HepG2 (cell line): ENCODE measurements around the gene ITIH3. TPM values are rescaled to one million over a fixed set of nuclear protein-coding genes. Genes with fewer than 3 reads are reported as not detected.

ENCODE experiments used
- ARID2 ChIP-seq: sonication (generic); formaldehyde crosslinking; IDR thresholded peaks from 2 replicates; pipeline ENCODE4 v1.8.1; 2022; ENCODE audit warnings: mild to moderate bottlenecking, missing genetic modification reagents, borderline replicate concordance
- ATM ChIP-seq: fragments of 450-650 bp; IDR thresholded peaks from 2 replicates; pipeline ENCODE4 v1.7.1; 2017; ENCODE audit warnings: mild to moderate bottlenecking, borderline replicate concordance
- FOXC1 ChIP-seq: sonication (generic); formaldehyde crosslinking; IDR thresholded peaks from 2 replicates; pipeline ENCODE4 v1.8.0; 2022; ENCODE audit warnings: mild to moderate bottlenecking, missing genetic modification reagents, borderline replicate concordance
- FOXO1 ChIP-seq: sonication (generic); formaldehyde crosslinking; IDR thresholded peaks from 2 replicates; pipeline ENCODE4 v1.4.0; 2020; ENCODE audit warnings: missing genetic modification reagents
- MED1 ChIP-seq: sonication (generic); formaldehyde crosslinking; IDR thresholded peaks from 2 replicates; pipeline ENCODE4 v1.4.0; 2020; ENCODE audit warnings: missing genetic modification reagents
- NFE2 ChIP-seq: sonication (generic); formaldehyde crosslinking; IDR thresholded peaks from 2 replicates; pipeline ENCODE4 v1.4.0; 2020; ENCODE audit warnings: missing genetic modification reagents
- NFRKB ChIP-seq: fragments of 450-650 bp; IDR thresholded peaks from 2 replicates; pipeline ENCODE4 v1.6.1; 2017
- NONO ChIP-seq, 2 experiments: fragments of 450-650 bp in 1 of 2; sonication (generic) in 1 of 2; formaldehyde crosslinking in 1 of 2; IDR thresholded peaks in 1 of 2; conservative IDR thresholded peaks in 1 of 2; 2 replicates each; pipeline versions ENCODE4 v1.6.1 to v1.8.0; 2017 to 2022; ENCODE audit warnings: mild to moderate bottlenecking in 1 of 2, missing genetic modification reagents in 1 of 2, moderate library complexity in 1 of 2
- NR2F1 ChIP-seq, 2 experiments: fragments of 450-650 bp in 1 of 2; formaldehyde crosslinking in 1 of 2; IDR thresholded peaks; 2 replicates each; pipeline versions ENCODE4 v1.5.0 to v1.6.1; 2016 to 2020; ENCODE audit warnings: mild to moderate bottlenecking in 1 of 2, missing compliant biosample characterization in 1 of 2, missing genetic modification reagents in 1 of 2, moderate library complexity in 1 of 2
- RAD21 ChIP-seq: fragments of 450-650 bp; formaldehyde crosslinking; IDR thresholded peaks from 2 replicates; pipeline ENCODE4 v1.5.0; 2020; ENCODE audit warnings: mild to moderate bottlenecking
- RBAK ChIP-seq: sonication (generic); formaldehyde crosslinking; IDR thresholded peaks from 2 replicates; pipeline ENCODE4 v1.5.1; 2020; ENCODE audit warnings: mild to moderate bottlenecking, missing genetic modification reagents
- RFX3 ChIP-seq: IDR thresholded peaks from 2 replicates; pipeline ENCODE4 v1.6.1; 2016; ENCODE audit warnings: missing biosample characterization, missing genetic modification reagents
- RFX5 ChIP-seq: IDR thresholded peaks from 2 replicates; pipeline ENCODE4 v1.6.1; 2011; ENCODE audit warnings: low read depth, low read length, improper control_type of control experiment
- SIN3A ChIP-seq: IDR thresholded peaks from 2 replicates; pipeline ENCODE4 v1.6.1; 2011; ENCODE audit warnings: low read depth, mild to moderate bottlenecking, control low read depth, low read length, borderline replicate concordance
- SRSF9 ChIP-seq: fragments of 200-400 bp; formaldehyde crosslinking; IDR thresholded peaks from 2 replicates; pipeline ENCODE4 v1.6.1; 2018; ENCODE audit warnings: borderline replicate concordance, mild to moderate bottlenecking, low read depth, low read length; ENCODE audit not compliant: insufficient read depth, poor library complexity, severe bottlenecking
- SUZ12 ChIP-seq: fragments of 150-350 bp; IDR thresholded peaks from 2 replicates; pipeline ENCODE4 v1.6.1; 2014; ENCODE audit warnings: low read depth, low read length
- ZFP41 ChIP-seq: sonication (generic); formaldehyde crosslinking; IDR thresholded peaks from 2 replicates; pipeline ENCODE4 v1.4.0; 2020; ENCODE audit warnings: mild to moderate bottlenecking, missing genetic modification reagents, borderline replicate concordance
- ZFP62 ChIP-seq: sonication (generic); formaldehyde crosslinking; IDR thresholded peaks from 2 replicates; pipeline ENCODE4 v1.4.0; 2020; ENCODE audit warnings: missing genetic modification reagents
- ZNF768 ChIP-seq: sonication (generic); formaldehyde crosslinking; IDR thresholded peaks from 2 replicates; pipeline ENCODE4 v1.4.0; 2020; ENCODE audit warnings: missing genetic modification reagents
- polyA plus RNA-seq, 8 experiments: library from polyadenylated mRNA; depleted of rRNA in 3 of 8; stranded (reverse) in 7 of 8; unstranded in 1 of 8; fragments of >200 nt; fragmentation: Illumina TruSeq in 4 of 8; extraction: Trizol in 4 of 8; gene quantifications; 2 replicates each; pipeline versions ENCODE4 v1.2.1 to v1.2.3, GENCODE V29; 2011 to 2016; ENCODE audit warnings: low read depth in 4 of 8, missing spikeins in 1 of 8, mixed read lengths in 1 of 8; ENCODE audit not compliant: insufficient read depth in 1 of 8
- total RNA-seq, 5 experiments: library from RNA; depleted of rRNA; stranded (reverse); fragments of >200 nt; fragmentation: Illumina TruSeq; extraction: Trizol; gene quantifications; 2 replicates each; pipeline ENCODE4 v1.2.3, GENCODE V29; 2016; ENCODE audit warnings: low read depth in 1 of 5
- TF ChIP-seq, protein P1 (sequence below): sonication (generic); formaldehyde crosslinking; IDR thresholded peaks from 2 replicates; pipeline ENCODE4 v1.4.0; 2020; ENCODE audit warnings: low read depth, mild to moderate bottlenecking, missing genetic modification reagents
- TF ChIP-seq, protein P2 (sequence below): sonication (generic); formaldehyde crosslinking; IDR thresholded peaks from 2 replicates; pipeline ENCODE4 v1.4.0; 2020; ENCODE audit warnings: missing genetic modification reagents
- TF ChIP-seq, protein P3 (sequence below): sonication (generic); formaldehyde crosslinking; IDR thresholded peaks from 2 replicates; pipeline ENCODE4 v1.4.0; 2020; ENCODE audit warnings: missing genetic modification reagents

The ITIH3 gene
- total and polyA plus RNA-seq, 2 of the 13 experiments (the other 11 are each of a cell fraction or from before 2014, with no cell fraction given), result 105 to 632 TPM

DNA sequence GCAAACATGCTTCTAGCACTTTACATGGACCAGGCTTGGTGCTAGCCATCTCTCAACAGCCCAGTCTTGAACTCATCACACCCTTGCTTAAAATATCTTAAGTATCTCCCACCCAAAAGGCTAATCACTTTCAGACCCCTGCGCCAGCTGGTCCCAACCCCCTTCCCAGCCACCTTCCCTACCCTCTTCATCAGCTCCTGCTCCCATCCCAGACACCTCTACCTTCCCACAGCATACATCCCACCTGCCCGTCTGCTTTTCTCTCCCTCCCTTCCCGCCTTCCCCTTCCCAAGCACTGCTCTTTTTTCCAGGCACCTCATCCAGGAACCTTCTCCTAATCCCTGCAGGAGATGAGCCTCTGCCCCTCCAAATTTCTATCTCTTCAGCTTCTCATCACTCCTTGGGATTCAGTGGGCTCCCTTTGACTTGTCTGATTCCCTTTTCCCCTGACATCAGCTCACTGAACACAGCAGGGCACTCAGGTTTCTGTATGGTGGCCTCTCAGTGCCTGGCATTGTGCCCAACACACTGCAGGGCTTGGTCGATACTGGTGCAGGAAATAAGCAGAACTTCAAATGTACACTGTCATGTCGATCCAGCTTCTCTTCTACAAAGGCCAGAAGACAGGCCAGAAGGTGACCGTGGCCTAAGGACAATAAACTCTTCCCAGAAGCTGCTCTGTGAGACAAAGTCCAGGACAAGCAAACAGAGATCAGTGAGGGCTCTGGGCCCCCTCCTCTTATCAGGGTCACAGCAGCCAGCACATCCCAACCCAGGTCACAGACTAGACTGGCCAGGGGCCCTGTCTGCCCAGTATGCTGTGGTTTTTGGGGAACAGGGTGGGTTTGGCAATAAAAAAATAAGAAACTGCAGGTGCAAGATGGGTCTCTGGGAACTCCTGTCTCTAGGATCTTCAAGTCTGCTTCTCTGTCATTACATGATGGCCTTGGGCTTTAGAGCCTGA lies 19.4 kb upstream of the ITIH3 start (continued):
- TF ChIP-seq SUZ12, result no peak
- no peak for TF ChIP-seq ZFP41 (CRISPR knock-in tag)
- no peak for TF ChIP-seq RFX5
- peak; percentile 95 for TF ChIP-seq FOXO1
- TF ChIP-seq RBAK, result 0 out of 2 replicates have a peak, but pooled peaks have one; percentile 36
- TF ChIP-seq RFX3, result no peak
- peak; percentile 84 to 89; a peak in 3 of 4 replicates for TF ChIP-seq NR2F1 (CRISPR knock-in tag; IDR thresholded peaks at IDR 0.05)
- TF ChIP-seq NONO (IDR thresholded peaks at IDR 0.05), result no peak
- TF ChIP-seq NONO (CRISPR knock-in tag; conservative IDR thresholded peaks at IDR 0.05), result peak; percentile 85
- 0 out of 2 replicates have a peak, but pooled peaks have one; percentile 4 for TF ChIP-seq SIN3A
- no peak for TF ChIP-seq NFRKB
- TF ChIP-seq ZNF768 (CRISPR knock-in tag), result no peak
- no peak for TF ChIP-seq ZFP62
- TF ChIP-seq RAD21 (CRISPR knock-in tag), result peak; percentile 24; the same call in 1 of the 2 replicates
- no peak for TF ChIP-seq NFE2
- TF ChIP-seq, protein P1, sequence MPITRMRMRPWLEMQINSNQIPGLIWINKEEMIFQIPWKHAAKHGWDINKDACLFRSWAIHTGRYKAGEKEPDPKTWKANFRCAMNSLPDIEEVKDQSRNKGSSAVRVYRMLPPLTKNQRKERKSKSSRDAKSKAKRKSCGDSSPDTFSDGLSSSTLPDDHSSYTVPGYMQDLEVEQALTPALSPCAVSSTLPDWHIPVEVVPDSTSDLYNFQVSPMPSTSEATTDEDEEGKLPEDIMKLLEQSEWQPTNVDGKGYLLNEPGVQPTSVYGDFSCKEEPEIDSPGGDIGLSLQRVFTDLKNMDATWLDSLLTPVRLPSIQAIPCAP, result no peak
- no peak for TF ChIP-seq SRSF9
- TF ChIP-seq ATM, result no peak
- TF ChIP-seq, protein P2, sequence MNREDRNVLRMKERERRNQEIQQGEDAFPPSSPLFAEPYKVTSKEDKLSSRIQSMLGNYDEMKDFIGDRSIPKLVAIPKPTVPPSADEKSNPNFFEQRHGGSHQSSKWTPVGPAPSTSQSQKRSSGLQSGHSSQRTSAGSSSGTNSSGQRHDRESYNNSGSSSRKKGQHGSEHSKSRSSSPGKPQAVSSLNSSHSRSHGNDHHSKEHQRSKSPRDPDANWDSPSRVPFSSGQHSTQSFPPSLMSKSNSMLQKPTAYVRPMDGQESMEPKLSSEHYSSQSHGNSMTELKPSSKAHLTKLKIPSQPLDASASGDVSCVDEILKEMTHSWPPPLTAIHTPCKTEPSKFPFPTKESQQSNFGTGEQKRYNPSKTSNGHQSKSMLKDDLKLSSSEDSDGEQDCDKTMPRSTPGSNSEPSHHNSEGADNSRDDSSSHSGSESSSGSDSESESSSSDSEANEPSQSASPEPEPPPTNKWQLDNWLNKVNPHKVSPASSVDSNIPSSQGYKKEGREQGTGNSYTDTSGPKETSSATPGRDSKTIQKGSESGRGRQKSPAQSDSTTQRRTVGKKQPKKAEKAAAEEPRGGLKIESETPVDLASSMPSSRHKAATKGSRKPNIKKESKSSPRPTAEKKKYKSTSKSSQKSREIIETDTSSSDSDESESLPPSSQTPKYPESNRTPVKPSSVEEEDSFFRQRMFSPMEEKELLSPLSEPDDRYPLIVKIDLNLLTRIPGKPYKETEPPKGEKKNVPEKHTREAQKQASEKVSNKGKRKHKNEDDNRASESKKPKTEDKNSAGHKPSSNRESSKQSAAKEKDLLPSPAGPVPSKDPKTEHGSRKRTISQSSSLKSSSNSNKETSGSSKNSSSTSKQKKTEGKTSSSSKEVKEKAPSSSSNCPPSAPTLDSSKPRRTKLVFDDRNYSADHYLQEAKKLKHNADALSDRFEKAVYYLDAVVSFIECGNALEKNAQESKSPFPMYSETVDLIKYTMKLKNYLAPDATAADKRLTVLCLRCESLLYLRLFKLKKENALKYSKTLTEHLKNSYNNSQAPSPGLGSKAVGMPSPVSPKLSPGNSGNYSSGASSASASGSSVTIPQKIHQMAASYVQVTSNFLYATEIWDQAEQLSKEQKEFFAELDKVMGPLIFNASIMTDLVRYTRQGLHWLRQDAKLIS (CRISPR knock-in tag), result no peak
- TF ChIP-seq MED1 (CRISPR knock-in tag), result peak; percentile 98
- TF ChIP-seq, protein P3, sequence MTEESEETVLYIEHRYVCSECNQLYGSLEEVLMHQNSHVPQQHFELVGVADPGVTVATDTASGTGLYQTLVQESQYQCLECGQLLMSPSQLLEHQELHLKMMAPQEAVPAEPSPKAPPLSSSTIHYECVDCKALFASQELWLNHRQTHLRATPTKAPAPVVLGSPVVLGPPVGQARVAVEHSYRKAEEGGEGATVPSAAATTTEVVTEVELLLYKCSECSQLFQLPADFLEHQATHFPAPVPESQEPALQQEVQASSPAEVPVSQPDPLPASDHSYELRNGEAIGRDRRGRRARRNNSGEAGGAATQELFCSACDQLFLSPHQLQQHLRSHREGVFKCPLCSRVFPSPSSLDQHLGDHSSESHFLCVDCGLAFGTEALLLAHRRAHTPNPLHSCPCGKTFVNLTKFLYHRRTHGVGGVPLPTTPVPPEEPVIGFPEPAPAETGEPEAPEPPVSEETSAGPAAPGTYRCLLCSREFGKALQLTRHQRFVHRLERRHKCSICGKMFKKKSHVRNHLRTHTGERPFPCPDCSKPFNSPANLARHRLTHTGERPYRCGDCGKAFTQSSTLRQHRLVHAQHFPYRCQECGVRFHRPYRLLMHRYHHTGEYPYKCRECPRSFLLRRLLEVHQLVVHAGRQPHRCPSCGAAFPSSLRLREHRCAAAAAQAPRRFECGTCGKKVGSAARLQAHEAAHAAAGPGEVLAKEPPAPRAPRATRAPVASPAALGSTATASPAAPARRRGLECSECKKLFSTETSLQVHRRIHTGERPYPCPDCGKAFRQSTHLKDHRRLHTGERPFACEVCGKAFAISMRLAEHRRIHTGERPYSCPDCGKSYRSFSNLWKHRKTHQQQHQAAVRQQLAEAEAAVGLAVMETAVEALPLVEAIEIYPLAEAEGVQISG (CRISPR knock-in tag), result peak; percentile 96
- TF ChIP-seq ARID2 (CRISPR knock-in tag), result no peak
- TF ChIP-seq FOXC1 (CRISPR knock-in tag), result peak; percentile 59; the same call in 1 of the 2 replicates
